Stimulated activated CD8-positive, alpha-beta memory T cell treated with anti-CD3 and anti-CD28 coated beads, Interleukin-7, amount 100 ng/mL, for 48 hours (primary cell): ENCODE data around the gene PSMD14.
"Not testable (repeated sequence)": the region's sequence is repeated elsewhere in the genome, so short reads cannot be mapped to it uniquely, and the experiment has no call there.

Source experiments
- DNase-seq, 2 donors: peaks; one replicate each; pipeline ENCODE4 v3.0.0-alpha.2; 2020; ENCODE audit warnings: low read depth in 1 of 2; ENCODE audit errors: extremely low read depth in 1 of 2

PSMD14 gene

GRCh38 chr2:161308178-161308955, at the start of gene PSMD14:
PSMD14 (plus strand) TSS chr2:161308425; CDS start chr2:161318826, 10,401 bp downstream.
- DNase-seq: peak; percentile 77 to 93

GRCh38 chr2:161265874-161266273, 42.4 kb upstream of the PSMD14 start:
- no peak for DNase-seq

- DNase-seq: no peak
Observed at GRCh38 chr2:161269111-161269510, 39.1 kb upstream of the PSMD14 start.

- no peak for DNase-seq
Observed at GRCh38 chr2:161273038-161273760, 35.0 kb upstream of the PSMD14 start.

GRCh38 chr2:161278564-161279229, 29.5 kb upstream of the PSMD14 start:
- not testable (repeated sequence) for DNase-seq

GRCh38 chr2:161279230-161279815, 28.9 kb upstream of the PSMD14 start:
- DNase-seq: not testable (repeated sequence)

- not testable (repeated sequence) for DNase-seq
Observed at GRCh38 chr2:161280906-161281323, 27.3 kb upstream of the PSMD14 start.

GRCh38 chr2:161281615-161282310, 26.5 kb upstream of the PSMD14 start:
- not testable (repeated sequence) for DNase-seq

- DNase-seq: not testable (repeated sequence)
Observed at GRCh38 chr2:161282311-161282644, 25.9 kb upstream of the PSMD14 start.

- no peak for DNase-seq
Observed at GRCh38 chr2:161283926-161284325, 24.3 kb upstream of the PSMD14 start.

GRCh38 chr2:161303535-161304050, 4.6 kb upstream of the PSMD14 start:
- DNase-seq: no peak

- no peak for DNase-seq
Observed at GRCh38 chr2:161306919-161307318, 1.3 kb upstream of the PSMD14 start.

GRCh38 chr2:161307676-161308075, 549 bp upstream of the PSMD14 start:
- no peak for DNase-seq

- DNase-seq: no peak
Observed at GRCh38 chr2:161312996-161313395, 4.8 kb downstream of the PSMD14 start.

GRCh38 chr2:161315380-161315779, 7.2 kb downstream of the PSMD14 start:
- no peak for DNase-seq

- no peak for DNase-seq
Observed at GRCh38 chr2:161316701-161317100, 8.5 kb downstream of the PSMD14 start.

GRCh38 chr2:161321944-161322648, 13.9 kb downstream of the PSMD14 start:
- no peak for DNase-seq

- no peak for DNase-seq
Observed at GRCh38 chr2:161324876-161325275, 16.7 kb downstream of the PSMD14 start.

- no peak for DNase-seq
Observed at GRCh38 chr2:161327582-161327981, 19.4 kb downstream of the PSMD14 start.
